Psoas muscle (tissue), 8 donors: ENCODE results near the gene SLC24A4. TPM values are rescaled to one million over a fixed set of nuclear protein-coding genes. Genes with fewer than 3 reads are reported as not detected.

ENCODE experiments used
- ATAC-seq, 4 donors: fragments of 200-7000 bp; cut with Tn5 transposase; one replicate each; pipeline ENCODE4 v1.9.1; 2020; ENCODE audit warnings: moderate library complexity in 3 of 4, mild to moderate bottlenecking in 2 of 4
- DNase-seq, 2 donors: peaks; one replicate each; pipeline ENCODE4 v3.0.0-alpha.2; 2020
- H3K27ac ChIP-seq: fragments of 200-600 bp; one replicate; pipeline ENCODE4 v1.8.0; 2022
- H3K27me3 ChIP-seq, 3 donors: fragments of 200-600 bp in 1 of 3; one replicate each; pipeline versions ENCODE4 v1.6.1 to v1.8.0; 2013 to 2022; ENCODE audit warnings: low read length in 2 of 3, mild to moderate bottlenecking in 2 of 3, moderate library complexity in 1 of 3; ENCODE audit not compliant: insufficient read depth in 3 of 3
- H3K36me3 ChIP-seq, 2 donors: fragments of 200-600 bp in 1 of 2; one replicate each; pipeline versions ENCODE4 v1.6.1 to v1.8.0; 2013 to 2022; ENCODE audit warnings: low read depth in 1 of 2, mild to moderate bottlenecking in 1 of 2, moderate library complexity in 1 of 2; ENCODE audit not compliant: insufficient read depth in 1 of 2
- H3K4me1 ChIP-seq: fragments of 200-600 bp; one replicate; pipeline ENCODE4 v1.8.0; 2022
- H3K4me3 ChIP-seq: fragments of 200-600 bp; one replicate; pipeline ENCODE4 v1.8.0; 2022; ENCODE audit warnings: mild to moderate bottlenecking
- H3K9me3 ChIP-seq: fragments of 200-600 bp; one replicate; pipeline ENCODE4 v1.8.0; 2022
- CTCF ChIP-seq: fragments of 200-600 bp; IDR thresholded peaks from one replicate; pipeline ENCODE4 v1.8.0; 2022; ENCODE audit warnings: antibody characterized with exemption
- WGBS, 3 donors: extraction: QIAGEN DNeasy Blood & Tissue Kit; methylation state at CpG; one replicate each; pipeline versions ENCODE4 v1.1.6 to v1.1.7; 2013; 5-methylcytosine and 5-hydroxymethylcytosine counted together
- intact Hi-C, 2 donors: fragments of 100-400 bp; cut with DNase I; formaldehyde crosslinking; loops; one replicate each; pipeline versions ENCODE4 v1.11.0 to v1.14.2; 2022
- polyA plus RNA-seq, 3 donors: library from polyadenylated mRNA; stranded (reverse); fragments of 200-250 nt; gene quantifications; one replicate each; pipeline ENCODE4 v1.2.3, GENCODE V29; 2013
- total RNA-seq, 4 donors: library from RNA; stranded (reverse); fragmentation: NEBNext Ultra II Directional in 2 of 4; extraction: Animal tissue kit (Norgen Biotek cat#: 25700) in 2 of 4; gene quantifications; one replicate each; pipeline versions ENCODE4 v1.2.1 to v1.2.4, GENCODE V29; 2021 to 2023
- donor health status: healthy with polysubstance abuse.
- donor health status: DM: no; HTN: no; CAD: no; lungs with moderate emphysema.
- donor health status: Bipolar disorder and iron deficiency.
- donor health status: healthy.
- donor health status: DM: yes; HTN: yes; CAD: no.
- donor health status: DM: no; HTN: no; CAD: no.
- donor health status: DM: no; HTN: no; CAD: no.
- donor health status: DM: yes; HTN: yes; CAD: no.

SLC24A4 gene
- total and polyA plus RNA-seq, 7 donors, result 0.21 to 2.3 (median 0.34) TPM

GRCh38 chr14:92392711-92393110 is 69.7 kb downstream of the SLC24A4 start:
- Histone ChIP-seq H3K27me3 (peaks cover 0 to 5% (median 0%) of the 10 kb centered on the region in 3 donors), H3K27ac (no peak overlapping the region), H3K36me3 (no peaks in the 10 kb centered on the region), H3K4me3 (no peak overlapping the region), H3K9me3 (no peaks in the 10 kb centered on the region), H3K4me1 (no peaks in the 10 kb centered on the region)
- 75 to 85% (median 85%) methylated on average over 9 of the region's 9 CpGs for WGBS, 3 donors
- no peak for TF ChIP-seq CTCF
- DNase-seq (no peak), ATAC-seq (no peak)
- intact Hi-C loops, result no loop called here

GRCh38 chr14:92397150-92397952 is 74.4 kb downstream of the SLC24A4 start:
- peaks cover 0 to 5% (median 0%) of the 10 kb centered on the region in 3 donors for H3K27me3 ChIP-seq
- 25 to 28% (median 27%) methylated on average over 9 of the region's 9 CpGs for WGBS, 3 donors
- no peak overlapping the region for H3K4me3 ChIP-seq
- no peaks in the 10 kb centered on the region for H3K36me3 ChIP-seq
- no peak for DNase-seq
- intact Hi-C loops, result no loop called here
- ATAC-seq, result no peak
- no peaks in the 10 kb centered on the region for H3K9me3 ChIP-seq
- no peak for TF ChIP-seq CTCF
- H3K27ac ChIP-seq, result no peak overlapping the region
- no peaks in the 10 kb centered on the region for H3K4me1 ChIP-seq

GRCh38 chr14:92397953-92398564 is 75.1 kb downstream of the SLC24A4 start:
- 41 to 48% (median 43%) methylated on average over 9 of the region's 9 CpGs for WGBS, 3 donors
- H3K36me3 ChIP-seq, result no peaks in the 10 kb centered on the region
- H3K27ac ChIP-seq, result no peak overlapping the region
- intact Hi-C loops, result no loop called here
- no peaks in the 10 kb centered on the region for H3K9me3 ChIP-seq
- DNase-seq, result no peak
- ATAC-seq, result no peak
- H3K4me1 ChIP-seq, result no peaks in the 10 kb centered on the region
- peaks cover 0 to 5% (median 0%) of the 10 kb centered on the region in 3 donors for H3K27me3 ChIP-seq
- H3K4me3 ChIP-seq, result no peak overlapping the region
- TF ChIP-seq CTCF, result no peak

GRCh38 chr14:92398888-92399636 is 76.1 kb downstream of the SLC24A4 start:
- Histone ChIP-seq H3K36me3 (no peaks in the 10 kb centered on the region), H3K4me3 (no peak overlapping the region), H3K27me3 (peaks cover 0 to 5% (median 0%) of the 10 kb centered on the region in 3 donors), H3K4me1 (no peaks in the 10 kb centered on the region), H3K9me3 (no peaks in the 10 kb centered on the region), H3K27ac (no peak overlapping the region)
- intact Hi-C loops, result no loop called here
- ATAC-seq (no peak), DNase-seq (no peak)
- TF ChIP-seq CTCF, result no peak
- WGBS, 3 donors, result 82 to 87% (median 85%) methylated on average over 7 of the region's 7 CpGs
